AG04450 (cell line): ENCODE results near the gene BCL11A. TPM values are rescaled to one million over a fixed set of nuclear protein-coding genes. Genes with fewer than 3 reads are reported as not detected.
A peak's percentile ranks its signal among the peaks of the same experiment; 100 is the strongest.

Experiments
- CTCF ChIA-PET: fragments of 300-600, 350-600 bp; formaldehyde crosslinking; extraction: SDS; loops from one replicate; lab custom pipeline; 2022; ENCODE audit warnings: antibody characterized with exemption, inconsistent platforms; lab: Charles Lee
- POLR2A ChIA-PET: fragments of 350-600 bp; formaldehyde crosslinking; extraction: SDS; loops from one replicate; lab custom pipeline; 2021; ENCODE audit warnings: antibody characterized with exemption, inconsistent platforms; lab: Yijun Ruan, JAX
- DNase-seq: peaks from one replicate; pipeline ENCODE4 v3.0.0-alpha.2; 2011; ENCODE audit warnings: low read depth, low spot score
- H3K27ac ChIP-seq: one replicate; pipeline ENCODE4 v1.5.1; 2012; ENCODE audit warnings: low read depth, low read length, control low read depth
- H3K27me3 ChIP-seq: one replicate; pipeline ENCODE4 v1.6.0; 2012; ENCODE audit warnings: low read length; ENCODE audit not compliant: control insufficient read depth, insufficient read depth
- H3K4me3 ChIP-seq: 2 replicates; pipeline ENCODE4 v1.5.1; 2011; ENCODE audit warnings: mild to moderate bottlenecking, low read depth, low read length, control low read depth
- H3K9me3 ChIP-seq: 2 replicates; pipeline ENCODE4 v1.5.1; 2012; ENCODE audit warnings: low read length; ENCODE audit not compliant: control insufficient read depth, insufficient read depth
- polyA plus RNA-seq: library from polyadenylated mRNA; depleted of rRNA; stranded (reverse); fragments of >200 nt; gene quantifications from 2 replicates; pipeline ENCODE4 v1.2.3, GENCODE V29; 2011
- TF ChIP-seq, protein P1 (sequence below): IDR thresholded peaks from 2 replicates; pipeline ENCODE4 v1.5.1; 2011; ENCODE audit warnings: low read depth, low read length, control low read depth, inconsistent platforms

BCL11A gene
- polyA plus RNA-seq, 1 experiment = 1.1 TPM

DNA sequence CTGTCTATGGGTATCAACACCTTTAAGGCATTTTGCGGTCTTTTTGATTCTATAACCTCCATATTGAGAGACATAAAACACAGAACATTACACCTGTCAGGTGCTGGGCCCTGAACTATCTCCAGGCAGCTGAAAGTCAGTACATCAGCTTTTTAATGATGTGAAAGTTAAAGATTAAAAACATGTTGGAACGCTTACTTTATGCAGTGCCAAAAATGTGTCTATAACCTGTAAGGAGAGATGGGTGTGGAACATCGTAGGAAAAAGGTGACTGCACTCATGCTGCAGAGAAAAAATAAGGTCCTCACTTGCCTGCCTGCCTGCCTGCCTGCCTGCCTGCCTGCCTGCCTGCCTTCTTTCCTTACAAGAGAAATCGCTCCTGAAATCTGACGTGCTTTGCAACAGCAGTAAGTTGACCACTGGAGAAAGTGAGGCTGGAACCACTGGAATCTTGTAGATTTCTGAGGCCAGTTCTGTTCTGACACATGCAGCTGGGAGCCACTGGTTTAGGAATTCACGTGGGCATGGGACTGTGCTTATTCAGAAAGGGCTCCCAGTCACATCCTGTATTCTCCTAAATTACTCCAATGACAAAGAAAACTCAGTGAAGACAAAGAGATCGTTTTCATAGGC lies 34.1 kb downstream of the BCL11A start:
- Histone ChIP-seq H3K27me3 (no peaks in the 10 kb centered on the region), H3K4me3 (no peak overlapping the region), H3K27ac (no peak overlapping the region), H3K9me3 (no peaks in the 10 kb centered on the region)
- peak; percentile 8 for DNase-seq
- ChIA-PET POLR2A (no interaction called here), CTCF (no interaction called here)
- TF ChIP-seq, protein P1, sequence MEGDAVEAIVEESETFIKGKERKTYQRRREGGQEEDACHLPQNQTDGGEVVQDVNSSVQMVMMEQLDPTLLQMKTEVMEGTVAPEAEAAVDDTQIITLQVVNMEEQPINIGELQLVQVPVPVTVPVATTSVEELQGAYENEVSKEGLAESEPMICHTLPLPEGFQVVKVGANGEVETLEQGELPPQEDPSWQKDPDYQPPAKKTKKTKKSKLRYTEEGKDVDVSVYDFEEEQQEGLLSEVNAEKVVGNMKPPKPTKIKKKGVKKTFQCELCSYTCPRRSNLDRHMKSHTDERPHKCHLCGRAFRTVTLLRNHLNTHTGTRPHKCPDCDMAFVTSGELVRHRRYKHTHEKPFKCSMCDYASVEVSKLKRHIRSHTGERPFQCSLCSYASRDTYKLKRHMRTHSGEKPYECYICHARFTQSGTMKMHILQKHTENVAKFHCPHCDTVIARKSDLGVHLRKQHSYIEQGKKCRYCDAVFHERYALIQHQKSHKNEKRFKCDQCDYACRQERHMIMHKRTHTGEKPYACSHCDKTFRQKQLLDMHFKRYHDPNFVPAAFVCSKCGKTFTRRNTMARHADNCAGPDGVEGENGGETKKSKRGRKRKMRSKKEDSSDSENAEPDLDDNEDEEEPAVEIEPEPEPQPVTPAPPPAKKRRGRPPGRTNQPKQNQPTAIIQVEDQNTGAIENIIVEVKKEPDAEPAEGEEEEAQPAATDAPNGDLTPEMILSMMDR = no peak

DNA sequence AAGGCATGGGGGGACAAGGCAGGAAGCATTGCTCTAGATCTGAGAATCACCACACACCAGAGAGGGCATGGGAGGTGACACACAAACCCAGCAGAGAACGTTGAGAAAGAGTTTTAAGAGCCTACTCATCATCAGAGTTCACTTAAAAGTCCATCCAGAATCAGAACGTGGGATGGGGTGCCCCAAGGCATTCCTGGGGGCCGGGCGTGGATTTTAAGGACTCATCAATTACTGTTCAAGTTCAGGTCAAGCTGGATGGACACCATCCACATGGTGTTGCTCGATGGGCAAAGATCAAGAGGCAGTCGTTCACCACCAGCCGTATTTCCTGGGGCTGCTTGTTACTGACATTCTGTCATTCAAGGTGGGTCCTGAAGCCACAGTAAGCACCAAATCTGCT lies 34.9 kb downstream of the BCL11A start:
- TF ChIP-seq, protein P1 = no peak
- no peaks in the 10 kb centered on the region for H3K27me3 ChIP-seq
- H3K9me3 ChIP-seq = no peaks in the 10 kb centered on the region
- H3K27ac ChIP-seq = no peak overlapping the region
- ChIA-PET CTCF (interaction anchor here (0.6 to 1.1 kb wide), 2 partner anchors 9 to 1949 kb away, joined by 3 to 4 read pairs; no protein-coding TSS in a partner anchor), POLR2A (no interaction called here)
- no peak overlapping the region for H3K4me3 ChIP-seq
- no peak for DNase-seq

DNA sequence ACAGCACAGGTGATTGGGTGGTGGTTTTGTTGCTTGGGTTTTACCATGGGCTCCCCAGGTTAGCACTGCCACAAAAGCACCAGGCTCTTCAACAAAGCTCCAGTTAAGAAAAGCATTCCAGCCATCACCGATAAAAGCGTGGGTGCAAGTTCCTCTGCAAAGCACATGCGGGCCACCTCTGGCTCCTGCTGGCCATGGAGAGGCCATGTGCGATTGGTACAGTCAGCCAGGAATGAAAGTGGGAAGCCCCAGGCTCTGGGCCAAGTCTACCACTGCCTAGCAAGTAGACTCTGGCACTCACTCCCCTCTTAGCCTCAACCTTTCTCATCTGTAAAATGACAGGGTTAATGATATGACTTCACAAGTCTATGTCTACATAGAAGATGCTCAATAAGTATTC lies 36.0 kb downstream of the BCL11A start:
- no peak overlapping the region for H3K4me3 ChIP-seq
- ChIA-PET POLR2A (interaction anchor here (0.8 kb wide), 1 partner anchor 19 kb away, joined by 4 read pairs; no protein-coding TSS in a partner anchor), CTCF (interaction anchor here (0.7 to 1.6 kb wide), 3 partner anchors 8 to 180 kb away, joined by 3 to 4 read pairs (median 3); no protein-coding TSS in a partner anchor)
- peak overlapping the region; percentile 87 for H3K27ac ChIP-seq
- DNase-seq = no peak
- TF ChIP-seq, protein P1 = no peak
- H3K27me3 ChIP-seq = no peaks in the 10 kb centered on the region
- H3K9me3 ChIP-seq = no peaks in the 10 kb centered on the region

DNA sequence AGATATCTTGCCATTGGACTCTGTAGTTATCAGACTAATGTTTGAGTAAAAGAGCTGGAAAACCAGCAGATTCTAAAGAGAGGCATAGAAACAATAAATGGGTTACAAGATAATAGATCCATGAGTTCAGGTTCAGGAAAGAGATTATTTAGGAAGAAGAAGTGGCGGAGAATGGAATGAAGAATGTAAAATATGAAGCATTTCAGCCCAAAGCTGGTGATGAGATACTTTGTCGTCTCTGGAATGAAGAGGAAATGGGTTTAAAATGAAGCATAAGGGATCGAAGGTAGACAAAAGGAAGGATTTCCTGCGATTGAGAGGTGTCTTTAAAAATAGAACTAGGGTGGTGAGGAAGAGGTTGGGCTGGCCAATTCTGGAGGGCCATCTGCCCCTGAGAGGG lies 36.6 kb downstream of the BCL11A start:
- ChIA-PET CTCF (interaction anchor here (0.9 to 1.6 kb wide), 3 partner anchors 33 to 180 kb away, joined by 3 read pairs; no protein-coding TSS in a partner anchor), POLR2A (interaction anchor here (0.8 to 1.3 kb wide), 5 partner anchors 15 to 33 kb away, joined by 3 to 6 read pairs (median 3); no protein-coding TSS in a partner anchor)
- no peak for DNase-seq
- Histone ChIP-seq H3K4me3 (no peak overlapping the region), H3K27me3 (no peaks in the 10 kb centered on the region), H3K9me3 (no peaks in the 10 kb centered on the region), H3K27ac (peak overlapping the region; percentile 99)
- TF ChIP-seq, protein P1 = no peak

DNA sequence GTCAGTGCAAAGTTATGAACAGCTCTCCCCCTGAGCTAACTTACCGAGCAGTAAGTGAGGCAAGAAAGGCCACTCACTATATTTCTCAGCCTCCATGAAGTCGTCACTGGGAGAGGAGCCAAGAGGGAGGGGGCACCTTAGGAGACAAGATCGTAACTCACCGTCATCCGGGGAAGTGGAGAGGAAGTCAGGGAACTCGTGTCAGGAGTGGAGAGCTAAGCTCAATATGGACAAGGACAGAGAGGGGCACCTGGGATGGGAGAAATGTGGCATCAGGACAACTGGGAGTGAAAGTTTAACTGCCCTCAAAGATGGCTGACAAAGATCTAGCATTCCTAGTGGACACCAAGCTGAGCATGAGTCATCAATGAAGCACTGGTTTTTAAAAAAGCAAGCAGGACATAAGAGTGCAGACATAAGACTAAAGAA lies 37.1 kb downstream of the BCL11A start:
- Histone ChIP-seq H3K9me3 (no peaks in the 10 kb centered on the region), H3K4me3 (peak overlapping the region; percentile 40), H3K27ac (peak overlapping the region; percentile 99), H3K27me3 (no peaks in the 10 kb centered on the region)
- POLR2A ChIA-PET = interaction anchor here (0.8 to 1.3 kb wide), 5 partner anchors 15 to 33 kb away, joined by 3 to 6 read pairs (median 3); no protein-coding TSS in a partner anchor
- peak; percentile 75 for DNase-seq
- TF ChIP-seq, protein P1 = no peak
- CTCF ChIA-PET = interaction anchor here (0.9 to 1.6 kb wide), 3 partner anchors 33 to 179 kb away, joined by 3 read pairs; no protein-coding TSS in a partner anchor
